GM21360 (cell line): ENCODE measurements around the gene BRPF1.
"Not testable (repeated sequence)": the region's sequence is repeated elsewhere in the genome, so short reads cannot be mapped to it uniquely, and the experiment has no call there.

Source experiments
- ATAC-seq: cut with Tn5 transposase; IDR thresholded peaks from one replicate; pipeline ENCODE4 v1.9.1; 2021; ENCODE audit warnings: mild to moderate bottlenecking, moderate library complexity; ENCODE audit not compliant: unreplicated experiment

BRPF1 gene

GRCh38 chr3:9768141-9768775, 36.7 kb downstream of the BRPF1 start:
- no peak for ATAC-seq

- no peak for ATAC-seq
Measured at GRCh38 chr3:9769012-9769411, 37.5 kb downstream of the BRPF1 start.

- peak; percentile 64 for ATAC-seq
Measured at GRCh38 chr3:9769426-9770275, 38.1 kb downstream of the BRPF1 start, which contains the start of gene CAMK1. TSS of gene CAMK1 (minus strand) at chr3:9769947. CDS start at chr3:9767749, 2,198 bp downstream.

GRCh38 chr3:9770276-9770812, 38.8 kb downstream of the BRPF1 start:
- no peak for ATAC-seq

GRCh38 chr3:9771007-9771406, 39.5 kb downstream of the BRPF1 start:
- not testable (repeated sequence) for ATAC-seq

GRCh38 chr3:9776896-9777693, 45.6 kb downstream of the BRPF1 start:
- ATAC-seq = no peak

GRCh38 chr3:9777694-9778021, 46.1 kb downstream of the BRPF1 start:
- ATAC-seq = no peak

- ATAC-seq = no peak
Measured at GRCh38 chr3:9778143-9779074, 46.9 kb downstream of the BRPF1 start.

- no peak for ATAC-seq
Measured at GRCh38 chr3:9779075-9779593, 47.6 kb downstream of the BRPF1 start.

- ATAC-seq = peak; percentile 46
Measured at GRCh38 chr3:9779721-9780457, 48.4 kb downstream of the BRPF1 start.

GRCh38 chr3:9780458-9780812, 48.9 kb downstream of the BRPF1 start:
- no peak for ATAC-seq

- no peak for ATAC-seq
Measured at GRCh38 chr3:9780910-9781309, 49.4 kb downstream of the BRPF1 start.

- no peak for ATAC-seq
Measured at GRCh38 chr3:9781551-9781950, 50.0 kb downstream of the BRPF1 start.

GRCh38 chr3:9781978-9782603, 50.6 kb downstream of the BRPF1 start:
- ATAC-seq = no peak

GRCh38 chr3:9782770-9783169, 51.2 kb downstream of the BRPF1 start:
- ATAC-seq = no peak

- ATAC-seq = no peak
Measured at GRCh38 chr3:9783954-9784353, 52.4 kb downstream of the BRPF1 start.

GRCh38 chr3:9784965-9785364, 53.4 kb downstream of the BRPF1 start:
- no peak for ATAC-seq

GRCh38 chr3:9785602-9786001, 54.1 kb downstream of the BRPF1 start:
- ATAC-seq = no peak

- no peak for ATAC-seq
Measured at GRCh38 chr3:9786209-9786739, 54.7 kb downstream of the BRPF1 start.
